B cell (primary cell): ENCODE results near the gene FXYD4. TPM values are rescaled to one million over a fixed set of nuclear protein-coding genes. Genes with fewer than 3 reads are reported as not detected.

ENCODE experiments used
- ATAC-seq: fragments of 200-7000 bp; cut with Tn5 transposase; one replicate; pipeline ENCODE4 v1.10.0; 2021; ENCODE audit warnings: low read depth, mild to moderate bottlenecking, moderate number of reproducible peaks, moderate library complexity
- CTCF ChIA-PET: fragments of 350-600 bp; sonication (Branson Sonifier 250); formaldehyde crosslinking; loops from one replicate; lab custom pipeline; 2021; ENCODE audit warnings: antibody characterized with exemption, inconsistent platforms; lab: Charles Lee
- POLR2A ChIA-PET: fragments of 350-600 bp; sonication (Branson Sonifier 250); formaldehyde crosslinking; loops from one replicate; lab custom pipeline; 2021; ENCODE audit warnings: antibody characterized with exemption; lab: Charles Lee
- DNase-seq: peaks from one replicate; pipeline ENCODE4 v3.0.0; 2013
- H2AFZ ChIP-seq: 2 replicates; pipeline ENCODE4 v1.6.1; 2012; ENCODE audit warnings: mild to moderate bottlenecking, low read depth, low read length; ENCODE audit not compliant: insufficient read depth, poor library complexity, severe bottlenecking
- H3K27ac ChIP-seq, 2 donors: 1 replicate in 1 of 2; 2 replicates in 1 of 2; pipeline ENCODE4 v1.5.1; 2012 to 2013; ENCODE audit warnings: low read length in 2 of 2, mild to moderate bottlenecking in 2 of 2, moderate library complexity in 1 of 2
- H3K27me3 ChIP-seq, 4 experiments: fragments of 200-600 bp in 1 of 4; sonication (generic) in 1 of 4; replicated peaks in 1 of 4; 1 replicate in 2 of 4; 2 replicates in 2 of 4; pipeline versions ENCODE4 v1.6.1 to v1.7.0; 2013 to 2016; ENCODE audit warnings: low read length in 3 of 4, mild to moderate bottlenecking in 2 of 4, mixed read lengths in 1 of 4, moderate library complexity in 1 of 4; ENCODE audit not compliant: insufficient read depth in 4 of 4, control insufficient read depth in 3 of 4; ENCODE audit errors: control extremely low read depth in 1 of 4
- H3K36me3 ChIP-seq, 2 experiments: replicated peaks in 1 of 2; 1 replicate in 1 of 2; 2 replicates in 1 of 2; pipeline versions ENCODE4 v1.6.1 to v1.7.1; 2013; ENCODE audit warnings: low read length in 1 of 2; ENCODE audit not compliant: insufficient read depth in 2 of 2, control insufficient read depth in 1 of 2; ENCODE audit errors: control extremely low read depth in 1 of 2, extremely low read depth in 1 of 2
- H3K4me1 ChIP-seq, 2 donors: fragments of 200-600 bp in 1 of 2; sonication (generic) in 1 of 2; 1 replicate in 1 of 2; 2 replicates in 1 of 2; pipeline versions ENCODE4 v1.5.1 to v1.6.1; 2013 to 2017; ENCODE audit warnings: low read length in 2 of 2; ENCODE audit not compliant: control insufficient read depth in 2 of 2, insufficient read depth in 2 of 2
- H3K4me2 ChIP-seq: replicated peaks from 2 replicates; pipeline ENCODE3; 2012; ENCODE audit warnings: mild to moderate bottlenecking, low read depth, low read length; ENCODE audit not compliant: poor library complexity, severe bottlenecking
- H3K4me3 ChIP-seq, 5 experiments: fragments of 200-600 bp in 1 of 5; sonication (generic) in 1 of 5; 1 replicate in 3 of 5; 2 replicates in 2 of 5; pipeline versions ENCODE4 v1.5.1 to v1.7.0; 2011 to 2016; ENCODE audit warnings: low read length in 4 of 5, mild to moderate bottlenecking in 4 of 5, low read depth in 2 of 5, control low read depth in 1 of 5, moderate library complexity in 1 of 5; ENCODE audit not compliant: insufficient read depth in 1 of 5; ENCODE audit errors: control extremely low read depth in 1 of 5, extremely low read depth in 1 of 5
- H3K79me2 ChIP-seq: fragments of 200-600 bp; sonication (generic); one replicate; pipeline ENCODE4 v1.6.0; 2016; ENCODE audit warnings: low read length; ENCODE audit not compliant: control insufficient read depth, insufficient read depth
- H3K9ac ChIP-seq: fragments of 200-600 bp; sonication (generic); 2 replicates; pipeline ENCODE4 v1.6.1; 2017; ENCODE audit warnings: mild to moderate bottlenecking, low read length, moderate library complexity
- H3K9me3 ChIP-seq, 3 donors: one replicate each; pipeline versions ENCODE4 v1.6.1 to v1.7.1; 2013; ENCODE audit warnings: low read length in 2 of 3; ENCODE audit not compliant: control insufficient read depth in 2 of 3, insufficient read depth in 1 of 3; ENCODE audit errors: control extremely low read depth in 1 of 3
- H4K20me1 ChIP-seq: 2 replicates; pipeline ENCODE4 v1.6.0; 2012; ENCODE audit warnings: mild to moderate bottlenecking, low read length; ENCODE audit not compliant: insufficient read depth, control insufficient read depth, poor library complexity, severe bottlenecking
- H3K27ac Mint-ChIP-seq: one replicate; pipeline ENCODE4 v1.8.0; 2021; ENCODE audit warnings: mixed read lengths
- H3K27me3 Mint-ChIP-seq: one replicate; pipeline ENCODE4 v1.8.0; 2021; ENCODE audit warnings: mixed read lengths
- H3K4me1 Mint-ChIP-seq: one replicate; pipeline ENCODE4 v1.8.0; 2021; ENCODE audit warnings: mixed read lengths
- H3K4me3 Mint-ChIP-seq: one replicate; pipeline ENCODE4 v1.8.0; 2021; ENCODE audit warnings: mixed read lengths
- H3K9me3 Mint-ChIP-seq: one replicate; pipeline ENCODE4 v1.8.0; 2022; ENCODE audit warnings: mixed read lengths; ENCODE audit not compliant: insufficient read depth
- CTCF ChIP-seq: fragments of 200-600 bp; IDR thresholded peaks from one replicate; pipeline ENCODE4 v1.8.0; 2022; ENCODE audit warnings: antibody characterized with exemption, mild to moderate bottlenecking
- EZH2 ChIP-seq: IDR thresholded peaks from 2 replicates; pipeline ENCODE4 v1.6.1; 2012; ENCODE audit warnings: borderline replicate concordance, low read depth, mild to moderate bottlenecking, moderate library complexity, low read length; ENCODE audit not compliant: insufficient read depth, poor library complexity, severe bottlenecking
- WGBS: methylation state at CpG from one replicate; pipeline ENCODE4 v1.1.5; 2013; ENCODE audit warnings: missing lambda C conversion rate; ENCODE audit not compliant: insufficient coverage; 5-methylcytosine and 5-hydroxymethylcytosine counted together
- intact Hi-C: fragments of 100-400 bp; cut with micrococcal nuclease; formaldehyde crosslinking; loops from one replicate; pipeline ENCODE4 v1.10.0; 2022
- polyA plus RNA-seq: library from polyadenylated mRNA; depleted of rRNA; stranded (reverse); fragments of >200 nt; gene quantifications from 2 replicates; pipeline ENCODE4 v1.2.3, GENCODE V29; 2012
- total RNA-seq, 2 donors: library from RNA; stranded (reverse); fragments of 120-200 nt in 1 of 2; gene quantifications; 1 replicate in 1 of 2; 2 replicates in 1 of 2; pipeline versions ENCODE4 v1.2.3 to v1.2.4, GENCODE V29; 2013 to 2022

Gene FXYD4
- total and polyA plus RNA-seq, 2 donors (not counting 1 experiment from before 2014, with no cell fraction given), result not detected

GRCh38 chr10:43411536-43411935 lies 40.1 kb downstream of the FXYD4 start:
- no peaks in the 10 kb centered on the region for H3K9me3 Mint-ChIP-seq
- Histone ChIP-seq H3K79me2 (peaks cover 43% of the 10 kb centered on the region), H3K9ac (no peak overlapping the region), H3K9me3 (no peaks in the 10 kb centered on the region), H3K4me1 (peaks cover 4 to 18% of the 10 kb centered on the region in 2 donors), H3K4me2 (no peak overlapping the region), H2AFZ (no peak overlapping the region), H3K36me3 (no peaks in the 10 kb centered on the region), H3K27ac (no peak overlapping the region), H3K27me3 (no peaks in the 10 kb centered on the region), H4K20me1 (peaks cover 17% of the 10 kb centered on the region), H3K4me3 (no peak overlapping the region)
- intact Hi-C loops, result no loop called here
- H3K4me1 Mint-ChIP-seq, result peaks cover 7% of the 10 kb centered on the region
- WGBS, result no CpG with 5 or more reads among the region's 2 CpGs
- ChIA-PET CTCF (interaction anchor here (1.1 to 1.3 kb wide), 3 partner anchors 17 to 48 kb away, joined by 3 to 4 read pairs (median 3); no protein-coding TSS in a partner anchor), POLR2A (interaction anchor here (3.0 kb wide), 1 partner anchor 9 kb away, joined by 19 read pairs; no protein-coding TSS in a partner anchor)
- no peak for TF ChIP-seq EZH2
- TF ChIP-seq CTCF, result no peak
- no peak for DNase-seq
- ATAC-seq, result no peak
- no peak overlapping the region for H3K27ac Mint-ChIP-seq
- H3K27me3 Mint-ChIP-seq, result no peaks in the 10 kb centered on the region
- H3K4me3 Mint-ChIP-seq, result no peak overlapping the region

GRCh38 chr10:43415544-43415943 lies 44.1 kb downstream of the FXYD4 start:
- Histone ChIP-seq H3K4me1 (peaks cover 22 to 28% of the 10 kb centered on the region in 2 donors), H3K9ac (no peak overlapping the region), H3K9me3 (no peaks in the 10 kb centered on the region), H4K20me1 (no peaks in the 10 kb centered on the region), H3K27ac (no peak overlapping the region), H3K4me2 (no peak overlapping the region), H3K27me3 (no peaks in the 10 kb centered on the region), H3K36me3 (no peaks in the 10 kb centered on the region), H3K4me3 (no peak overlapping the region), H2AFZ (no peak overlapping the region), H3K79me2 (peaks cover 16% of the 10 kb centered on the region)
- no peaks in the 10 kb centered on the region for H3K27me3 Mint-ChIP-seq
- TF ChIP-seq EZH2 (no peak), CTCF (no peak)
- ChIA-PET CTCF (no interaction called here), POLR2A (interaction anchor here (0.6 kb wide), 1 partner anchor 27 kb away, joined by 6 read pairs; no protein-coding TSS in a partner anchor)
- H3K9me3 Mint-ChIP-seq, result no peaks in the 10 kb centered on the region
- H3K4me3 Mint-ChIP-seq, result no peak overlapping the region
- 97% methylated on average over 5 of the region's 10 CpGs for WGBS
- H3K4me1 Mint-ChIP-seq, result peaks cover 17% of the 10 kb centered on the region
- ATAC-seq (no peak), DNase-seq (no peak)
- H3K27ac Mint-ChIP-seq, result peak overlapping the region; percentile 20
- intact Hi-C loops, result no loop called here
